Measurements from ENCODE around the gene ARMC8.

The ARMC8 gene

GRCh38 chr3:138307899-138308298 lies 120.8 kb downstream of the ARMC8 start:
- no peak for DNase-seq
- no peak for ATAC-seq

GRCh38 chr3:138308783-138309182 lies 121.7 kb downstream of the ARMC8 start:
- no peak for DNase-seq
- no peak for ATAC-seq

- no peak for ATAC-seq
Observed at GRCh38 chr3:138310494-138310893, 123.4 kb downstream of the ARMC8 start.

GRCh38 chr3:138314751-138315150 lies 127.7 kb downstream of the ARMC8 start:
- DNase-seq (no peak), ATAC-seq (no peak)

More at GRCh38 chr3:138310494-138310893, 123.4 kb downstream of the ARMC8 start:
- DNase-seq, result no peak

GRCh38 chr3:138317687-138318086 lies 130.6 kb downstream of the ARMC8 start:
- DNase-seq, result no peak
- peak; percentile 32 for ATAC-seq

- ATAC-seq (no peak), DNase-seq (no peak)
Observed at GRCh38 chr3:138323971-138324370, 136.9 kb downstream of the ARMC8 start.

GRCh38 chr3:138325990-138326389 lies 138.9 kb downstream of the ARMC8 start:
- ATAC-seq (no peak), DNase-seq (no peak)

GRCh38 chr3:138326866-138327595 lies 139.9 kb downstream of the ARMC8 start:
- DNase-seq (no peak), ATAC-seq (no peak)

- no peak for DNase-seq
- no peak for ATAC-seq
Observed at GRCh38 chr3:138327831-138328230, 140.7 kb downstream of the ARMC8 start.

- DNase-seq (no peak), ATAC-seq (no peak)
Observed at GRCh38 chr3:138328341-138328740, 141.2 kb downstream of the ARMC8 start.

GRCh38 chr3:138329127-138329983 lies 142.3 kb downstream of the ARMC8 start, which contains the start of gene NME9:
TSS of gene NME9 (minus strand) at chr3:138329851. CDS start at chr3:138329335, 516 bp downstream.
- DNase-seq (peak; percentile 89), ATAC-seq (peak; percentile 91)

GRCh38 chr3:138329984-138330293 lies 142.8 kb downstream of the ARMC8 start:
- no peak for DNase-seq
- no peak for ATAC-seq

- DNase-seq (no peak), ATAC-seq (no peak)
Observed at GRCh38 chr3:138331143-138331894, 144.2 kb downstream of the ARMC8 start.

GRCh38 chr3:138332472-138333073 lies 145.5 kb downstream of the ARMC8 start:
- DNase-seq (no peak), ATAC-seq (no peak)

- no peak for ATAC-seq
- DNase-seq, result no peak
Observed at GRCh38 chr3:138334608-138335007, 147.5 kb downstream of the ARMC8 start.

- no peak for DNase-seq
- no peak for ATAC-seq
Observed at GRCh38 chr3:138336454-138336999, 149.4 kb downstream of the ARMC8 start.

GRCh38 chr3:138338244-138338643 lies 151.1 kb downstream of the ARMC8 start:
- DNase-seq (no peak), ATAC-seq (no peak)

- ATAC-seq (no peak), DNase-seq (no peak)
Observed at GRCh38 chr3:138338811-138339210, 151.7 kb downstream of the ARMC8 start.

- no peak for DNase-seq
- ATAC-seq, result no peak
Observed at GRCh38 chr3:138340511-138340910, 153.4 kb downstream of the ARMC8 start.

GRCh38 chr3:138344754-138345153 lies 157.7 kb downstream of the ARMC8 start:
- no peak for DNase-seq
- ATAC-seq, result no peak
